ENCODE results near the gene SNURF.
"Not testable (repeated sequence)": the region's sequence is repeated elsewhere in the genome, so short reads cannot be mapped to it uniquely, and the experiment has no call there.

SNURF gene

GRCh38 chr15:24933716-24934115 is 21.1 kb upstream of the SNURF start:
- Histone ChIP-seq H3K4me2 (ENCODE audit: low read depth, low read length) (no peak overlapping the region), H2AFZ (ENCODE audit: low read length) (no peak overlapping the region)
- TF ChIP-seq EZH2phosphoT487 (IDR thresholded peaks at IDR 0.05; ENCODE audit: low read length): no peak
- no peak for TF ChIP-seq EZH2 (optimal IDR thresholded peaks at IDR 0.05; ENCODE audit: low read depth, low read length)
- TF ChIP-seq CTCF (IDR thresholded peaks at IDR 0.05; ENCODE audit: low read length): no peak

DNA sequence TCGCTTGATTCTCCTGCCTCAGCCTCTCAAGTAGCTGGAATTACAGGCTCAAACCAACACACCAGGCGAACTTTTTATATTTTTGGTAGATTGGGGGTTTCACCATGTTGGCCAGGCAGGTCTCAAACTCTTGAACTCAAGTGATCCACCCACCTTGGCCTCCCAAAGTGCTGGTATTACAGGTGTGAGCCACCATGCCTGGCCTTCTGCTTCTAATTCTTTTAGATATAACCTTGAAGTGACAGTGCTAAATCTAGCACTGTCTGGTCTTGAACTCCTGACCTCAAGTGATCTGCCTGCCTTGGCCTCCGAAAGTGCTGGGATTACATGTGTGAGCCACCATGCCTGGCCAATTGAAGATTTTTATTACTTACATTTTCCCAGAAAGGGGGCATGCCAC is 16.6 kb upstream of the SNURF start:
- H3K79me2 ChIP-seq (ENCODE audit: low read length); H3K27ac ChIP-seq (ENCODE audit: low read length); DNase-seq; H3K9ac ChIP-seq (ENCODE audit: low read length); H3K27me3 ChIP-seq (replicated peaks; ENCODE audit: insufficient read depth, low read length); H3K4me3 ChIP-seq (ENCODE audit: low read length); H2AFZ ChIP-seq (ENCODE audit: low read length); H3K4me2 ChIP-seq (ENCODE audit: low read depth, low read length); H3K9me3 ChIP-seq (replicated peaks; ENCODE audit: insufficient read depth, low read length); H3K4me1 ChIP-seq (ENCODE audit: low read length); H3K36me3 ChIP-seq (replicated peaks; ENCODE audit: insufficient read depth, low read length); H3K9me2 ChIP-seq (replicated peaks; ENCODE audit: insufficient read depth, low read length); H3F3A ChIP-seq (ENCODE audit: insufficient read depth, low read length); H4K20me1 ChIP-seq (ENCODE audit: insufficient read depth, low read length): not testable (repeated sequence)

More at GRCh38 chr15:24933716-24934115, 21.1 kb upstream of the SNURF start:
- H4K20me1 ChIP-seq (ENCODE audit: insufficient read depth, low read length): no peaks in the 10 kb centered on the region
- H3K27ac ChIP-seq (ENCODE audit: low read length): no peak overlapping the region
- H3K4me3 ChIP-seq (ENCODE audit: low read length): no peak overlapping the region
- DNase-seq: no peak
- no peak overlapping the region for H3K9ac ChIP-seq (ENCODE audit: low read length)
- no peaks in the 10 kb centered on the region for H3K27me3 ChIP-seq (replicated peaks; ENCODE audit: insufficient read depth, low read length)
- H3K36me3 ChIP-seq (replicated peaks; ENCODE audit: insufficient read depth, low read length): no peaks in the 10 kb centered on the region
- H3K9me3 ChIP-seq (replicated peaks; ENCODE audit: insufficient read depth, low read length): no peaks in the 10 kb centered on the region
- no peaks in the 10 kb centered on the region for H3K4me1 ChIP-seq (ENCODE audit: low read length)
- H3K9me2 ChIP-seq (replicated peaks; ENCODE audit: insufficient read depth, low read length): no peaks in the 10 kb centered on the region
- H3K79me2 ChIP-seq (ENCODE audit: low read length): no peaks in the 10 kb centered on the region
- no peaks in the 10 kb centered on the region for H3F3A ChIP-seq (ENCODE audit: insufficient read depth, low read length)

DNA sequence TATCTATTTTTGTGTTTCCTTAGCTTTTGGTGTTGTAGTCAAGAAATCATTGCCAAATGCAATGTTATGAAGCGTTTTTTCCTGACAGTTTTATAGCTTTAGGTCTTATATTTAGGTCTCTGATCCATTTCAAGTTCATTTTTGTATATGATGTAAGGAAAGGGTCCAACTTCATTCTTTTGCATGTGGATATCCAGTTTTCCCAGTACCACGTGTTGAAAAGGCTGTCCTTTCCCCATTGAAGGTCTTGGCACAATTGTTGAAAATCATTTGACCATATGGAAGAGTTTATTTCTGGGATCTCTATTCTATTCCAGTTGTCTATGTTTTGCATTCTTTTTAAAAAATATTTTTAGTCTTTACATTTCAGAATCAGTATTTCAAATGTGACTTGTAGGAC is 14.6 kb upstream of the SNURF start:
- TF ChIP-seq CTCF (IDR thresholded peaks at IDR 0.05; ENCODE audit: low read length) (no peak), EZH2phosphoT487 (IDR thresholded peaks at IDR 0.05; ENCODE audit: low read length) (no peak), EZH2 (optimal IDR thresholded peaks at IDR 0.05; ENCODE audit: low read depth, low read length) (no peak)
- Histone ChIP-seq H3K4me2 (ENCODE audit: low read depth, low read length) (no peak overlapping the region), H3K4me3 (ENCODE audit: low read length) (no peak overlapping the region), H3K4me1 (ENCODE audit: low read length) (no peaks in the 10 kb centered on the region), H3K9ac (ENCODE audit: low read length) (no peak overlapping the region), H3K79me2 (ENCODE audit: low read length) (no peaks in the 10 kb centered on the region), H3K27ac (ENCODE audit: low read length) (no peak overlapping the region), H3K36me3 (replicated peaks; ENCODE audit: insufficient read depth, low read length) (no peaks in the 10 kb centered on the region), H4K20me1 (ENCODE audit: insufficient read depth, low read length) (no peaks in the 10 kb centered on the region), H2AFZ (ENCODE audit: low read length) (no peak overlapping the region), H3K9me2 (replicated peaks; ENCODE audit: insufficient read depth, low read length) (no peaks in the 10 kb centered on the region), H3F3A (ENCODE audit: insufficient read depth, low read length) (no peaks in the 10 kb centered on the region), H3K27me3 (replicated peaks; ENCODE audit: insufficient read depth, low read length) (no peaks in the 10 kb centered on the region), H3K9me3 (replicated peaks; ENCODE audit: insufficient read depth, low read length) (no peaks in the 10 kb centered on the region)
- DNase-seq: no peak

- no peaks in the 10 kb centered on the region for H3K9me3 ChIP-seq (replicated peaks; ENCODE audit: insufficient read depth, low read length)
Observed at GRCh38 chr15:24943361-24943760, 11.4 kb upstream of the SNURF start.

More at GRCh38 chr15:24943361-24943760, 11.4 kb upstream of the SNURF start:
- H3K27ac ChIP-seq (ENCODE audit: low read length): no peak overlapping the region
- no peak overlapping the region for H3K9ac ChIP-seq (ENCODE audit: low read length)
- H2AFZ ChIP-seq (ENCODE audit: low read length): no peak overlapping the region
- no peaks in the 10 kb centered on the region for H3K4me1 ChIP-seq (ENCODE audit: low read length)
- H3K4me3 ChIP-seq (ENCODE audit: low read length): no peak overlapping the region
- no peaks in the 10 kb centered on the region for H3K36me3 ChIP-seq (replicated peaks; ENCODE audit: insufficient read depth, low read length)
- no peak overlapping the region for H3K4me2 ChIP-seq (ENCODE audit: low read depth, low read length)
- H3F3A ChIP-seq (ENCODE audit: insufficient read depth, low read length): no peaks in the 10 kb centered on the region
- no peaks in the 10 kb centered on the region for H3K27me3 ChIP-seq (replicated peaks; ENCODE audit: insufficient read depth, low read length)
- no peak for TF ChIP-seq EZH2 (optimal IDR thresholded peaks at IDR 0.05; ENCODE audit: low read depth, low read length)
- TF ChIP-seq CTCF (IDR thresholded peaks at IDR 0.05; ENCODE audit: low read length): no peak
- no peak for TF ChIP-seq EZH2phosphoT487 (IDR thresholded peaks at IDR 0.05; ENCODE audit: low read length)
- H3K9me2 ChIP-seq (replicated peaks; ENCODE audit: insufficient read depth, low read length): no peaks in the 10 kb centered on the region
- no peak for DNase-seq
- no peaks in the 10 kb centered on the region for H4K20me1 ChIP-seq (ENCODE audit: insufficient read depth, low read length)
- no peaks in the 10 kb centered on the region for H3K79me2 ChIP-seq (ENCODE audit: low read length)

All from MM.1S (cell line).